Measurements from ENCODE around the gene SMPD1.

Gene SMPD1

DNA sequence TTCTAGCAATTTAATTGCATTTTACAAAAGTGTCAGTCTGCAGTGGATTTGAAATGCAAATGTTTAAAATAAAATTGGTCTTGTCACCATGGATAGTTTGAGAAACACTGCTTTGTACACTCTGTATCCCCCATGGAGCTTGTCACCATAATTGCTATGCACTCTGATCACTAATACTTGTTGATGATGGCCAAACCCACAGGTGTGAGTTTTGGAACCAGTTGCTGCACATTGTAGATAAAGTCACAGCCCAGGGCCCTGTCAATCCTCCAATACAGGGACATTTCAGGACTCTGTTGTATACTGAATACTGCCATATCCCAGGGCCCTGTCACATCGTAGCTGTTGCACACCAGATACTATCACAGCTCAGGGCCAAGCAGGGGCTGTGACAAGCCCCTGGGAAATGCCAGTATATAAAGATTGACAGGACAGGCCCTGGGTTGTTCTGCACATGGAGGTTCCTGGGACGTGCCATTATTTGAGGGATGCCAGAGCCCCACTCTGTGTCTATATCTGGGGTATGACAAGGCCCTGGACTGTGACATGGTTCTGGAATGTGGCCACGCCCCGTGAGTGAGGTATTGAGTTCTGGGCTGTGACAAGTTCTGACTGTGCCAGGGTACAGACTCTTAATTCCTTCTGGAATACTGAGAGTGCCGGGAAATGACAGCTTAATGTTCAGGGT, 27.9 kb upstream of the SMPD1 start:
- no peak for DNase-seq
- Histone ChIP-seq H3K27ac (no peak overlapping the region), H3K36me3 (replicated peaks) (no peaks in the 10 kb centered on the region), H3K27me3 (replicated peaks) (no peaks in the 10 kb centered on the region), H3K4me3 (ENCODE audit: low read depth, low read length) (no peak overlapping the region)
- in situ Hi-C loops (cut with HindIII; ENCODE audit: low pct_ligation_motif_present, low sequenced_read_pairs) = no loop called here
- TF ChIP-seq, protein P1, sequence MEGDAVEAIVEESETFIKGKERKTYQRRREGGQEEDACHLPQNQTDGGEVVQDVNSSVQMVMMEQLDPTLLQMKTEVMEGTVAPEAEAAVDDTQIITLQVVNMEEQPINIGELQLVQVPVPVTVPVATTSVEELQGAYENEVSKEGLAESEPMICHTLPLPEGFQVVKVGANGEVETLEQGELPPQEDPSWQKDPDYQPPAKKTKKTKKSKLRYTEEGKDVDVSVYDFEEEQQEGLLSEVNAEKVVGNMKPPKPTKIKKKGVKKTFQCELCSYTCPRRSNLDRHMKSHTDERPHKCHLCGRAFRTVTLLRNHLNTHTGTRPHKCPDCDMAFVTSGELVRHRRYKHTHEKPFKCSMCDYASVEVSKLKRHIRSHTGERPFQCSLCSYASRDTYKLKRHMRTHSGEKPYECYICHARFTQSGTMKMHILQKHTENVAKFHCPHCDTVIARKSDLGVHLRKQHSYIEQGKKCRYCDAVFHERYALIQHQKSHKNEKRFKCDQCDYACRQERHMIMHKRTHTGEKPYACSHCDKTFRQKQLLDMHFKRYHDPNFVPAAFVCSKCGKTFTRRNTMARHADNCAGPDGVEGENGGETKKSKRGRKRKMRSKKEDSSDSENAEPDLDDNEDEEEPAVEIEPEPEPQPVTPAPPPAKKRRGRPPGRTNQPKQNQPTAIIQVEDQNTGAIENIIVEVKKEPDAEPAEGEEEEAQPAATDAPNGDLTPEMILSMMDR (IDR thresholded peaks at IDR 0.05; ENCODE audit: low read depth, low read length, missing control alignments) = no peak

DNA sequence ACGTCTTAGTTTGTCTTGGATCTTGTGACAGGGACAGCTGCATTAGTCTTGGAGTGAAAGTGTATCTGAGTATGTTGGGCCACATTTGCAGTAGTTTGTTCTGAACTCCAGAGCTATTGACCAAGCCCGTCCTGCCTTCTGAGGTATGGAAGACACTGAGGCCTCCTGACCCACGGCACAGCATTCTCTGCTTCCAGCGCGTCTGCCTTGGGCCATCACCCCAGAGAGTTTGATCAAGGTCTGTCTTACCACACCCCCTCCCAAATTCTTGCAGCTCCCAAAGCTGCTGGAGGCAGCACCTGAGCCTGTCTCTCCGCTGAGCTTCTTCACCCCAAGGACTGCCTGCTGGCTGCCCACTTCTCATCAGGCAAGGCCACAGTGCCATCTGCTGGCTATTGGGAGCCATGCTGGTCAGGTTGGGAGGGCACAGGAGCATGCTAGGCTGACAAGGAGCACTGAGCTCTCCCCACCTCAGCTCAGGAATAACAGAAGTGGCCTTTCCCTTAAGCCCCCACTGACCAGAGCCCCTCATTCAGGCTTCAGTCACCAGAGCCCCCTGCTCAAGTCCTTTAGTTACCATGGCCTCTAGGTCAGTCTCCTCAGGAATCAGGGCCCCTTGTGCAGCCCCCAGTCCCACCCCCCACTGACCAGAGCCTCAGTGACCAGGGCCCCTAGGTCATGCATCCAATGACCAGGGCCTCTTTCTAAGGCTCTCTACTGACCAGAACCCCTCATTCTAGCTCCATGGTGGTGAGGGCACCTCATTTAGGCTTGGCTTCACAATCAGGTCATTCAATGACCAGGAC, 27.2 kb upstream of the SMPD1 start:
- Histone ChIP-seq H3K27ac (no peak overlapping the region), H3K36me3 (replicated peaks) (no peaks in the 10 kb centered on the region), H3K27me3 (replicated peaks) (no peaks in the 10 kb centered on the region), H3K4me3 (ENCODE audit: low read depth, low read length) (no peak overlapping the region)
- peak; percentile 73 for DNase-seq
- TF ChIP-seq, protein P1 (IDR thresholded peaks at IDR 0.05; ENCODE audit: low read depth, low read length, missing control alignments) = peak; percentile 97
- in situ Hi-C loops (cut with HindIII; ENCODE audit: low pct_ligation_motif_present, low sequenced_read_pairs) = no loop called here

DNA sequence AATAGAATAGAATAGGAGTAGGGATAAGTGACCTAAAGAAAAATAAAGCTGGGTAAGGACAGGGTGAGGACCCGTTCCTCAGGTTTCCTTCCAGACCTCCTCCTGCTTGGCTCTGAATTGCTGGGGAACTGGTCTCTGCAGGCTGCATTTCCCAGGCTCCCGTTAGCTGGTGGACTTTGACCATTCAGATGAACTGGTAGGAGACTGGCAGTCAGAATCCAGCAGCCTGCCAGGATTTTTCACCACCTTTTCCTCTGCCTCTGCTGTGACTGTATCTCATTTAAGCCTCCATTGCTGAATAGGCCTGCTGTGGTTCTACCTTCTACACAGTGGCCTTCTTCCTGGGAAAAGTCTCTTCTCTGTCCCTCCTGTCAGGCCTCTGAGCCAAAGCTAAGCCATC, 24.6 kb upstream of the SMPD1 start:
- no peaks in the 10 kb centered on the region for H3K36me3 ChIP-seq (replicated peaks)
- no peak for DNase-seq
- TF ChIP-seq, protein P1 (IDR thresholded peaks at IDR 0.05; ENCODE audit: low read depth, low read length, missing control alignments) = no peak
- no peak overlapping the region for H3K27ac ChIP-seq
- H3K4me3 ChIP-seq (ENCODE audit: low read depth, low read length) = no peak overlapping the region
- in situ Hi-C loops (cut with HindIII; ENCODE audit: low pct_ligation_motif_present, low sequenced_read_pairs) = no loop called here
- no peaks in the 10 kb centered on the region for H3K27me3 ChIP-seq (replicated peaks)

DNA sequence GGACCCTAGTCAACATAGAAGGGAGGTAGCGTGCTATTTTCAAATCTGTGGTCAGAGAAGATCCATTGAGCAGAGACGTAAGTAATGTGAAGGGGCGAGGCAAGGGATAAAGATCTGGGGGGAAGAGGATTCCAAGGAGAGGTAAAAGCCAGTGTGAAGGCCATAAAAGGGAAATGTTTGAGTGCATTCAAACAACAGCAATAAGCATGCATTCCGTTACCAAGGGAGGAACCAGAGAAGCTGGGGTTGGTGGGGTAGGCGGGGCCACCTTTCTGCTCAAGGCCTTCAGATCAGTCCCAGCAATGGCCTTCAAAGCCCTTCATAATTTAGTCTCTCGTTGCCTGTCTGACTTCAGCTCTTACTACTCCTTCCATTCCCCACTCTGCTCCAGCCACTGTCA, 18.4 kb upstream of the SMPD1 start:
- DNase-seq = no peak
- H3K36me3 ChIP-seq (replicated peaks) = no peaks in the 10 kb centered on the region
- in situ Hi-C loops (cut with HindIII; ENCODE audit: low pct_ligation_motif_present, low sequenced_read_pairs) = no loop called here
- no peak overlapping the region for H3K4me3 ChIP-seq (ENCODE audit: low read depth, low read length)
- no peaks in the 10 kb centered on the region for H3K27me3 ChIP-seq (replicated peaks)
- no peak overlapping the region for H3K27ac ChIP-seq
- TF ChIP-seq, protein P1 (IDR thresholded peaks at IDR 0.05; ENCODE audit: low read depth, low read length, missing control alignments) = no peak

DNA sequence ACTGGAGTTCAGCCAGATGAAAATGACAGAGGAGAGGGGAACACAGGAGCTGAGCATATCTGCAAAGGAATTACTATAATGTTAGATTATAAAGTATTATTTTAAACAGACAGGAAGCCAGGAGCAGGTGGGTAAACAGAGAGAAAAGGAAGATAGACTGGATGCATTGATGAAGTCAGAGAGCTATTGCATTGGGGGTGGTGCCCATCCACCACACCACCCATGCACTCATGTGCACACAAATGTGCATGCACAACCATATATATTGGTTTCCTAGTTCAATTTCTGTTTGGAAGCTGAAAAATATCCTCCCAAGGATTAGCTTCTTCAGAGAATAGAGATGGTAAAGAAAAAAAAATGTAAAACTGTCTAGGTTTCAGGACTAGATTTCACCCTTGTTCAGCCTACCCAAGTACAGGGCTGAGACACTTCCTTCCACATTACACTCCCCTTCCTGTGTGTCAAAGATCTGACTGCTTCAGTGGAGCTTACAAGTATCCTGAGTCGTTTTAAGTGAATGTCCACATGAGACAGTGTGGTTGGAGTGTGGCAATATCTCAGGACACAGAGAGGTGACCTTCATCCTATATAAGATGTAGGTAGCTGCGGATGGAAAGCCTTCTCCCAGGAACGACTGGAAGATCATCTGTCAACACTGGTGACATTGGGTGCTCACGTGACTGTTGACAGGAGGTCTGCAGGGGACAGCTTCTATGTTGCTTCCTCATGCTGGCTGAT, 12.2 kb upstream of the SMPD1 start:
- DNase-seq = no peak
- Histone ChIP-seq H3K36me3 (replicated peaks) (no peaks in the 10 kb centered on the region), H3K27me3 (replicated peaks) (no peaks in the 10 kb centered on the region), H3K4me3 (ENCODE audit: low read depth, low read length) (no peak overlapping the region), H3K27ac (no peak overlapping the region)
- in situ Hi-C loops (cut with HindIII; ENCODE audit: low pct_ligation_motif_present, low sequenced_read_pairs) = no loop called here
- TF ChIP-seq, protein P1 (IDR thresholded peaks at IDR 0.05; ENCODE audit: low read depth, low read length, missing control alignments) = no peak
